Measurements from ENCODE around the gene ASXL3. TPM values are rescaled to one million over a fixed set of nuclear protein-coding genes. Genes with fewer than 3 reads are reported as not detected.

Gene ASXL3
- total and polyA plus RNA-seq, 4 donors, result 0.08 to 16.3 (median 1.8) TPM

DNA sequence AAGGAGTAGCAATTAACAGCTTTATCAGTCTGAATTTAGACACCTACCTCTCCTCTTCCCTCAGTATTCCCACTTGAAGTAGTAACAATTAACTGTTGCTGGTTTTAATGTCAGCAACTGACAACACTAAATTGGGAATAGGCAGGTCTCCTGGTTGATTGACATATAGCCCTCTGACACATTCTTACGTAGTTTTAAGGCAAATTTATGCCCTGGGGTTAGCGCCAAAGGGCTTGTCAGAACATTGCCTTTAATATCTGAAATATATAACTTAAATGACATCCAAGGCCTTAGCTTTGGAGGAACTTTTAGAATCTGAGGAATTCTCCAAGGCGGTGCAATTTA is 7.4 kb downstream of the ASXL3 start:
- 67 to 88% methylated on average over 3 of the region's 3 CpGs for WGBS, 2 donors
- no peak for ATAC-seq (ENCODE audit: insufficient read depth, low FRiP score)
- Histone ChIP-seq H3K4me1 (ENCODE audit: control insufficient read depth in 5 of 5, insufficient read depth in 5 of 5, low read length in 5 of 5) (peaks cover 0 to 8% (median 4%) of the 10 kb centered on the region in 5 donors), H3K9me3 (ENCODE audit: control insufficient read depth in 4 of 4, insufficient read depth in 3 of 4, low read length in 3 of 4) (peaks cover 0 to 6% (median 0%) of the 10 kb centered on the region in 4 donors), H3K27ac (ENCODE audit: low read depth in 1 of 2, low read length in 1 of 2) (peak overlapping the region in 1 of 2 donors; percentile 79), H3K36me3 (ENCODE audit: control insufficient read depth in 4 of 4, insufficient read depth in 4 of 4, low read length in 4 of 4) (peaks cover 0 to 2% (median 0%) of the 10 kb centered on the region in 4 donors), H3K27me3 (ENCODE audit: control insufficient read depth in 3 of 3, insufficient read depth in 3 of 3, low read length in 2 of 3) (no peaks in the 10 kb centered on the region), H3K9ac (ENCODE audit: insufficient read depth in 1 of 2, low read length in 2 of 2) (no peak overlapping the region), H3K4me3 (no peak overlapping the region)
- no peak for TF ChIP-seq CTCF (IDR thresholded peaks at IDR 0.05; ENCODE audit: control extremely low read depth, extremely low read depth)
- DNase-seq, result no peak

- H3K9ac ChIP-seq (ENCODE audit: insufficient read depth in 1 of 2, low read length in 2 of 2), result no peak overlapping the region
- peaks cover 0 to 3% (median 0%) of the 10 kb centered on the region in 5 donors for H3K4me1 ChIP-seq (ENCODE audit: control insufficient read depth in 5 of 5, insufficient read depth in 5 of 5, low read length in 5 of 5)
- H3K36me3 ChIP-seq (ENCODE audit: control insufficient read depth in 4 of 4, insufficient read depth in 4 of 4, low read length in 4 of 4), result peaks cover 0 to 2% (median 0%) of the 10 kb centered on the region in 4 donors
- no peak for TF ChIP-seq CTCF (IDR thresholded peaks at IDR 0.05; ENCODE audit: control extremely low read depth, extremely low read depth)
- H3K9me3 ChIP-seq (ENCODE audit: control insufficient read depth in 4 of 4, insufficient read depth in 3 of 4, low read length in 3 of 4), result peaks cover 0 to 6% (median 0%) of the 10 kb centered on the region in 4 donors
- DNase-seq (no peak), ATAC-seq (ENCODE audit: insufficient read depth, low FRiP score) (no peak)
- no peaks in the 10 kb centered on the region for H3K27me3 ChIP-seq (ENCODE audit: control insufficient read depth in 3 of 3, insufficient read depth in 3 of 3, low read length in 2 of 3)
- no peak overlapping the region for H3K27ac ChIP-seq (ENCODE audit: low read depth in 1 of 2, low read length in 1 of 2)
- WGBS, 2 donors, result 86 to 90% methylated on average over 2 of the region's 2 CpGs
- H3K4me3 ChIP-seq, result no peak overlapping the region
Observed at GRCh38 chr18:33588361-33588760, 10.3 kb downstream of the ASXL3 start.

GRCh38 chr18:33593261-33593660 is 15.2 kb downstream of the ASXL3 start:
- H3K4me1 ChIP-seq (ENCODE audit: control insufficient read depth in 5 of 5, insufficient read depth in 5 of 5, low read length in 5 of 5), result no peaks in the 10 kb centered on the region
- ATAC-seq (ENCODE audit: insufficient read depth, low FRiP score), result no peak
- no peaks in the 10 kb centered on the region for H3K36me3 ChIP-seq (ENCODE audit: control insufficient read depth in 4 of 4, insufficient read depth in 4 of 4, low read length in 4 of 4)
- DNase-seq, result no peak
- 87 to 91% methylated on average over 5 of the region's 5 CpGs for WGBS, 2 donors
- no peak for TF ChIP-seq CTCF (IDR thresholded peaks at IDR 0.05; ENCODE audit: control extremely low read depth, extremely low read depth)
- no peak overlapping the region for H3K27ac ChIP-seq (ENCODE audit: low read depth in 1 of 2, low read length in 1 of 2)
- no peak overlapping the region for H3K4me3 ChIP-seq
- H3K9ac ChIP-seq (ENCODE audit: insufficient read depth in 1 of 2, low read length in 2 of 2), result no peak overlapping the region
- H3K27me3 ChIP-seq (ENCODE audit: control insufficient read depth in 3 of 3, insufficient read depth in 3 of 3, low read length in 2 of 3), result no peaks in the 10 kb centered on the region
- peaks cover 0 to 2% (median 0%) of the 10 kb centered on the region in 4 donors for H3K9me3 ChIP-seq (ENCODE audit: control insufficient read depth in 4 of 4, insufficient read depth in 3 of 4, low read length in 3 of 4)

- no peak overlapping the region for H3K4me3 ChIP-seq
- no peaks in the 10 kb centered on the region for H3K27me3 ChIP-seq (ENCODE audit: control insufficient read depth in 3 of 3, insufficient read depth in 3 of 3, low read length in 2 of 3)
- DNase-seq (no peak), ATAC-seq (ENCODE audit: insufficient read depth, low FRiP score) (no peak)
- H3K9me3 ChIP-seq (ENCODE audit: control insufficient read depth in 4 of 4, insufficient read depth in 3 of 4, low read length in 3 of 4), result no peaks in the 10 kb centered on the region
- no peak overlapping the region for H3K9ac ChIP-seq (ENCODE audit: insufficient read depth in 1 of 2, low read length in 2 of 2)
- TF ChIP-seq CTCF (IDR thresholded peaks at IDR 0.05; ENCODE audit: control extremely low read depth, extremely low read depth), result no peak
- no peak overlapping the region for H3K27ac ChIP-seq (ENCODE audit: low read depth in 1 of 2, low read length in 1 of 2)
- no peaks in the 10 kb centered on the region for H3K36me3 ChIP-seq (ENCODE audit: control insufficient read depth in 4 of 4, insufficient read depth in 4 of 4, low read length in 4 of 4)
- H3K4me1 ChIP-seq (ENCODE audit: control insufficient read depth in 5 of 5, insufficient read depth in 5 of 5, low read length in 5 of 5), result peaks cover 0 to 3% (median 0%) of the 10 kb centered on the region in 5 donors
- WGBS, 2 donors, result 42 to 84% methylated on average over 1 of the region's 1 CpG
Observed at GRCh38 chr18:33594799-33595198, 16.8 kb downstream of the ASXL3 start.
